HepG2 (cell line): ENCODE results near the gene SYTL2. TPM values are rescaled to one million over a fixed set of nuclear protein-coding genes. Genes with fewer than 3 reads are reported as not detected.

ENCODE experiments used
- ATAC-seq: fragments of 200-7000 bp; cut with Tn5 transposase; 3 replicates; pipeline ENCODE4 v1.9.1; 2020; ENCODE audit warnings: mild to moderate bottlenecking, moderate library complexity
- BruUV-seq: library from RNA; stranded (reverse); fragments of 400-500 nt; replicated peaks from 2 replicates; lab custom pipeline; 2021; lab: Mats Ljungman, UMichigan
- CTCF ChIA-PET: fragments of 300-600 bp; formaldehyde crosslinking; extraction: SDS; loops from one replicate; lab custom pipeline; 2021; ENCODE audit warnings: low total read pairs, inconsistent platforms, low intra/inter-chr PET ratio; lab: Yijun Ruan, JAX
- POLR2A ChIA-PET: fragments of 350-600 bp; sonication (Branson Sonifier 250); formaldehyde crosslinking; loops from one replicate; lab custom pipeline; 2020; ENCODE audit warnings: antibody characterized with exemption, inconsistent platforms; lab: Yijun Ruan, JAX
- DNase-seq: peaks from one replicate; pipeline ENCODE4 v3.0.0-alpha.2; 2015; ENCODE audit warnings: low spot score
- FAIRE-seq: peaks from 3 replicates; lab custom pipeline; 2011; peaks lifted over from hg19 to GRCh38; lab: Jason Lieb, UNC
- H2AFZ ChIP-seq: one replicate; pipeline ENCODE4 v1.6.1; 2011; ENCODE audit warnings: low read length, inconsistent platforms
- H3K27ac ChIP-seq: fragments of 300-600 bp; 3 replicates; pipeline ENCODE4 v1.8.0; 2011; ENCODE audit warnings: mixed run types, mild to moderate bottlenecking, mixed read lengths, low read length, inconsistent platforms; ENCODE audit not compliant: insufficient read depth; ENCODE audit errors: extremely low read length
- H3K27me3 ChIP-seq, 2 experiments: fragments of 200-600 bp in 1 of 2; 2 replicates in 1 of 2; 3 replicates in 1 of 2; pipeline versions ENCODE4 v1.6.0 to v1.8.0; 2011; ENCODE audit warnings: low read length in 2 of 2, mild to moderate bottlenecking in 2 of 2, moderate library complexity in 2 of 2, inconsistent platforms in 1 of 2; ENCODE audit not compliant: insufficient read depth in 2 of 2, control insufficient read depth in 1 of 2
- H3K36me3 ChIP-seq, 2 experiments: fragments of 200-600 bp in 1 of 2; replicated peaks in 1 of 2; 2 replicates in 1 of 2; 3 replicates in 1 of 2; pipeline versions ENCODE4 v1.5.1 to v1.8.0; 2011; ENCODE audit warnings: low read length in 2 of 2, inconsistent platforms in 1 of 2; ENCODE audit not compliant: insufficient read depth in 2 of 2, control insufficient read depth in 1 of 2
- H3K4me1 ChIP-seq: 2 replicates; pipeline ENCODE4 v1.5.1; 2012; ENCODE audit warnings: low read length, inconsistent platforms; ENCODE audit not compliant: insufficient read depth
- H3K4me2 ChIP-seq: 2 replicates; pipeline ENCODE4 v1.6.0; 2011; ENCODE audit warnings: low read depth, low read length, inconsistent platforms
- H3K4me3 ChIP-seq, 3 experiments: fragments of 200-600 bp in 1 of 3; sonication (generic), shearing (Covaris generic) in 1 of 3; replicated peaks in 1 of 3; 2 replicates each; pipeline ENCODE4 v1.5.1; 2011 to 2016; ENCODE audit warnings: low read length in 3 of 3, inconsistent platforms in 2 of 3, low read depth in 2 of 3, mild to moderate bottlenecking in 2 of 3, control low read depth in 1 of 3, mixed read lengths in 1 of 3; ENCODE audit not compliant: insufficient read depth in 1 of 3
- H3K79me2 ChIP-seq: one replicate; pipeline ENCODE4 v1.6.1; 2011; ENCODE audit warnings: low read length, inconsistent platforms; ENCODE audit not compliant: insufficient read depth
- H3K9ac ChIP-seq: 2 replicates; pipeline ENCODE4 v1.6.0; 2011; ENCODE audit warnings: mild to moderate bottlenecking, low read depth, low read length, inconsistent platforms; ENCODE audit not compliant: insufficient read depth
- H3K9me3 ChIP-seq: 2 replicates; pipeline ENCODE4 v1.5.1; 2012; ENCODE audit warnings: mild to moderate bottlenecking, low read length
- H4K20me1 ChIP-seq: 2 replicates; pipeline ENCODE4 v1.6.0; 2011; ENCODE audit warnings: inconsistent platforms, mild to moderate bottlenecking, low read length, moderate library complexity; ENCODE audit not compliant: insufficient read depth
- BHLHE40 ChIP-seq: IDR thresholded peaks from 2 replicates; pipeline ENCODE4 v1.6.1; 2011; ENCODE audit warnings: low read length, improper control_type of control experiment
- KLF12 ChIP-seq: sonication (generic); formaldehyde crosslinking; IDR thresholded peaks from 2 replicates; pipeline ENCODE4 v1.4.0; 2020; ENCODE audit warnings: missing genetic modification reagents, borderline replicate concordance
- MED8 ChIP-seq: sonication (generic); formaldehyde crosslinking; IDR thresholded peaks from 2 replicates; pipeline ENCODE4 v1.8.1; 2023; ENCODE audit warnings: mild to moderate bottlenecking, missing genetic modification reagents; ENCODE audit not compliant: insufficient replicate concordance
- MZF1 ChIP-seq: sonication (generic); formaldehyde crosslinking; IDR thresholded peaks from 2 replicates; pipeline ENCODE4 v1.8.1; 2023; ENCODE audit warnings: mild to moderate bottlenecking, missing genetic modification reagents, borderline replicate concordance
- PHF8 ChIP-seq: sonication (generic); formaldehyde crosslinking; IDR thresholded peaks from 2 replicates; pipeline ENCODE4 v1.5.0; 2020; ENCODE audit warnings: missing genetic modification reagents
- ZMAT3 ChIP-seq: sonication (generic); formaldehyde crosslinking; conservative IDR thresholded peaks from 2 replicates; pipeline ENCODE4 v1.7.0; 2021; ENCODE audit warnings: missing genetic modification reagents
- ZNF280D ChIP-seq: sonication (generic); formaldehyde crosslinking; IDR thresholded peaks from 2 replicates; pipeline ENCODE4 v1.5.1; 2020; ENCODE audit warnings: mild to moderate bottlenecking, missing genetic modification reagents
- ZNF597 ChIP-seq: sonication (generic); formaldehyde crosslinking; IDR thresholded peaks from 2 replicates; pipeline ENCODE4 v1.5.0; 2020; ENCODE audit warnings: missing genetic modification reagents
- ZNF839 ChIP-seq: sonication (generic); formaldehyde crosslinking; IDR thresholded peaks from 2 replicates; pipeline ENCODE4 v1.4.0; 2020; ENCODE audit warnings: missing genetic modification reagents, mild to moderate bottlenecking, borderline replicate concordance
- in situ Hi-C: cut with HindIII; loops from 2 replicates; pipeline ENCODE4 v1.10.0; 2017; ENCODE audit warnings: low pct_unique_long_range_greater_than_20kb; ENCODE audit not compliant: extremely low pct_ligation_motif_present
- intact Hi-C: fragments of 100-400 bp; cut with micrococcal nuclease; formaldehyde crosslinking; loops from one replicate; pipeline ENCODE4 v1.10.0; 2022; ENCODE audit not compliant: unreplicated experiment
- polyA plus RNA-seq, 8 experiments: library from polyadenylated mRNA; depleted of rRNA in 3 of 8; stranded (reverse) in 7 of 8; unstranded in 1 of 8; fragments of >200 nt; fragmentation: Illumina TruSeq in 4 of 8; extraction: Trizol in 4 of 8; gene quantifications; 2 replicates each; pipeline versions ENCODE4 v1.2.1 to v1.2.3, GENCODE V29; 2011 to 2016; ENCODE audit warnings: low read depth in 4 of 8, missing spikeins in 1 of 8, mixed read lengths in 1 of 8; ENCODE audit not compliant: insufficient read depth in 1 of 8
- total RNA-seq, 5 experiments: library from RNA; depleted of rRNA; stranded (reverse); fragments of >200 nt; fragmentation: Illumina TruSeq; extraction: Trizol; gene quantifications; 2 replicates each; pipeline ENCODE4 v1.2.3, GENCODE V29; 2016; ENCODE audit warnings: low read depth in 1 of 5

Gene SYTL2
- total and polyA plus RNA-seq, 2 of the 13 experiments (the other 11 are each of a cell fraction or from before 2014, with no cell fraction given), result 0.77 to 0.90 TPM

DNA sequence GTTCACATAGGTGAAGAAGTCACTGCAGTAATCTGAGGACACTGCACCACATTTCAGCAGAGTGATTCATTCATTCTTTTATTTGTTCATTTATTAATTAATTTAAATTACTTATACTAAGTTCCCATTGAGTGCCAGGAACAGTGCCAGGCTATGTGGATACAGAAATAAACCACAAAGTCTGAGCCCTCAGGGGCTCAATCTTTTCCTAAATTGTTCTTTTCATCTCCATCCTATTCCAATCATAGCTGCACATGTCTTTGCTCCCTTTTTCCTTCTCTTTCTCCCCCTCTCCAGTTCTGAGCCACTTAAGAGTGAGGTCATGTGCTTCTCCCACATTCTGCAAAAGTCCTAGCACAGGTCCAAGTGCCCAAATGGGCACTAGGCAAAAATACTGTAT, 4.9 kb downstream of the SYTL2 start:
- H3K4me1 ChIP-seq, result peaks cover 10% of the 10 kb centered on the region
- POLR2A ChIA-PET, result no interaction called here
- H3K27ac ChIP-seq, result no peak overlapping the region
- no peaks in the 10 kb centered on the region for H3K36me3 ChIP-seq
- peaks cover 0 to 19% of the 10 kb centered on the region in 2 experiments; a peak in 2 of 5 replicates for H3K27me3 ChIP-seq
- TF ChIP-seq KLF12 (CRISPR knock-in tag), result no peak
- no peak for TF ChIP-seq MED8 (CRISPR knock-in tag)
- TF ChIP-seq PHF8 (CRISPR knock-in tag), result no peak
- TF ChIP-seq BHLHE40, result no peak
- TF ChIP-seq ZNF280D (CRISPR knock-in tag), result no peak
- no peak for TF ChIP-seq ZNF597 (CRISPR knock-in tag)
- TF ChIP-seq ZNF839 (CRISPR knock-in tag), result no peak
- no peak for TF ChIP-seq ZMAT3 (CRISPR knock-in tag)
- no peak for TF ChIP-seq MZF1
- DNase-seq (no peak), FAIRE-seq (no peak), ATAC-seq (no peak)
- no peak overlapping the region for H2AFZ ChIP-seq
- no peaks in the 10 kb centered on the region for H4K20me1 ChIP-seq
- H3K9me3 ChIP-seq, result no peaks in the 10 kb centered on the region
- in situ Hi-C loops (no loop called here), intact Hi-C loops (no loop called here)
- CTCF ChIA-PET, result no interaction called here
- BruUV-seq, result no TSS peak
- H3K4me3 ChIP-seq, result no peak overlapping the region
- no peaks in the 10 kb centered on the region for H3K79me2 ChIP-seq
- no peak overlapping the region for H3K9ac ChIP-seq
- no peak overlapping the region for H3K4me2 ChIP-seq
